ENCODE results near the gene DUSP14. TPM values are rescaled to one million over a fixed set of nuclear protein-coding genes. Genes with fewer than 3 reads are reported as not detected.

Gene DUSP14
- total and polyA plus RNA-seq, 2 of the 8 experiments (the other 6 are each of a cell fraction or from before 2014, with no cell fraction given): 22.1 to 37.9 TPM

GRCh38 chr17:37507111-37507510, 17.4 kb downstream of the DUSP14 start:
- Histone ChIP-seq H3K9me3 (ENCODE audit: insufficient read depth in 2 of 2, low read depth in 1 of 2, low read length in 1 of 2) (no peaks in the 10 kb centered on the region), H3K9ac (replicated peaks in 1 of 4; ENCODE audit: extremely low read depth in 1 of 4, low read depth in 3 of 4, low read length in 3 of 4) (no peak overlapping the region), H3K4ac (replicated peaks; ENCODE audit: insufficient read length, low read depth, low read length) (no peak overlapping the region), H3K27ac (ENCODE audit: low read depth, low read length) (no peak overlapping the region), H2BK20ac (ENCODE audit: low read length) (no peak overlapping the region), H3K4me3 (ENCODE audit: extremely low read depth in 1 of 4, insufficient read depth in 2 of 4, low read depth in 3 of 4, low read length in 4 of 4) (no peak overlapping the region), H3K23ac (ENCODE audit: insufficient read length) (no peak overlapping the region), H3K79me1 (ENCODE audit: low read depth, low read length) (peaks cover 12% of the 10 kb centered on the region), H3K23me2 (ENCODE audit: low read depth, low read length) (no peaks in the 10 kb centered on the region), H3K18ac (ENCODE audit: extremely low read depth, low read length) (no peak overlapping the region), H4K20me1 (replicated peaks in 1 of 2; ENCODE audit: control insufficient read depth in 1 of 2, insufficient read depth in 2 of 2, low read length in 2 of 2) (peaks cover 4 to 8% of the 10 kb centered on the region in 2 experiments), H4K91ac (replicated peaks; ENCODE audit: insufficient read length, low read length) (no peak overlapping the region), H2BK5ac (ENCODE audit: low read depth, low read length) (no peak overlapping the region), H4K5ac (ENCODE audit: insufficient read length, low read depth, low read length) (no peak overlapping the region), H3K79me2 (ENCODE audit: control insufficient read depth in 1 of 2, insufficient read depth in 2 of 2, low read length in 2 of 2) (peaks cover 0 to 30% of the 10 kb centered on the region in 2 experiments; a peak in 3 of 4 replicates), H2BK12ac (ENCODE audit: low read depth, low read length) (no peak overlapping the region), H2AFZ (ENCODE audit: low read length) (no peak overlapping the region), H3K27me3 (replicated peaks in 1 of 4; ENCODE audit: control insufficient read depth in 3 of 4, extremely low read depth in 1 of 4, insufficient read depth in 3 of 4, low read length in 3 of 4) (no peaks in the 10 kb centered on the region), H3K4me1 (replicated peaks in 1 of 4; ENCODE audit: control insufficient read depth in 3 of 4, insufficient read depth in 4 of 4, low read length in 3 of 4) (peaks cover 0 to 3% (median 0%) of the 10 kb centered on the region in 4 experiments; a peak in 3 of 7 replicates), H2BK15ac (ENCODE audit: low read length) (no peak overlapping the region), H2BK120ac (replicated peaks; ENCODE audit: low read depth, low read length) (no peak overlapping the region), H4K8ac (ENCODE audit: extremely low read depth, insufficient read depth, low read length) (peak overlapping the region; percentile 41; the same call in 1 of the 2 replicates), H3K56ac (replicated peaks; ENCODE audit: insufficient read length, low read depth, low read length) (no peak overlapping the region), H2AK5ac (ENCODE audit: low read depth, low read length) (no peak overlapping the region), H3K36me3 (ENCODE audit: control insufficient read depth in 2 of 4, insufficient read depth in 4 of 4, low read length in 3 of 4) (peaks cover 0 to 3% (median under 1%) of the 10 kb centered on the region in 4 experiments; a peak in 3 of 8 replicates), H3K14ac (ENCODE audit: insufficient read length) (no peak overlapping the region), H3K4me2 (ENCODE audit: insufficient read depth in 1 of 2, low read depth in 2 of 2, low read length in 2 of 2) (no peak overlapping the region)
- CTCF ChIA-PET (ENCODE audit: partially characterized antibody): interaction anchor here (0.6 to 4.2 kb wide), 15 partner anchors 8 to 241 kb away, joined by 3 to 27 read pairs (median 4); no protein-coding TSS in a partner anchor
- FAIRE-seq (no peak), DNase-seq (ENCODE audit: low read depth in 1 of 2, low spot score in 2 of 2) (no peak)
- POLR2A ChIA-PET (ENCODE audit: partially characterized antibody): interaction anchor here (1.0 kb wide), 1 partner anchor 16 kb away, joined by 3 read pairs; no protein-coding TSS in a partner anchor
- 93% methylated on average over 9 of the region's 9 CpGs; no CpG with 5 or more reads in 1 of the 2 experiments for WGBS, 2 experiments (ENCODE audit: extremely low coverage in 1 of 2, insufficient coverage in 1 of 2, insufficient read length in 1 of 2, insufficient replicate concordance in 2 of 2, low coverage in 1 of 2, low lambda C conversion rate in 2 of 2, missing lambda C conversion rate in 1 of 2)
- no peak for TF ChIP-seq CBX5 (IDR thresholded peaks at IDR 0.05; ENCODE audit: low read depth, low read length)
- no peak for TF ChIP-seq YY1 (IDR thresholded peaks at IDR 0.05; ENCODE audit: low read depth, low read length)
- no peak for TF ChIP-seq BRCA1 (IDR thresholded peaks at IDR 0.05; ENCODE audit: low read depth, low read length)
- TF ChIP-seq CHD2 (IDR thresholded peaks at IDR 0.05; ENCODE audit: low read length): no peak
- no peak for TF ChIP-seq ASH2L (IDR thresholded peaks at IDR 0.05; ENCODE audit: low read length)
- no peak for TF ChIP-seq NRF1 (IDR thresholded peaks at IDR 0.05; ENCODE audit: low read depth, low read length)
- no peak for TF ChIP-seq BACH1 (IDR thresholded peaks at IDR 0.05; ENCODE audit: low read length)
- TF ChIP-seq MAX (IDR thresholded peaks at IDR 0.05): no peak
- TF ChIP-seq FOSL1 (IDR thresholded peaks at IDR 0.05; ENCODE audit: insufficient read depth, low read depth, low read length): no peak
- no peak for TF ChIP-seq GABPA (IDR thresholded peaks at IDR 0.05; ENCODE audit: borderline replicate concordance, insufficient read depth, low read length)
- TF ChIP-seq SIX5 (IDR thresholded peaks at IDR 0.05; ENCODE audit: low read depth, low read length): no peak
- no peak for TF ChIP-seq JUN (IDR thresholded peaks at IDR 0.05; ENCODE audit: low read depth, low read length)
- TF ChIP-seq, protein P1, sequence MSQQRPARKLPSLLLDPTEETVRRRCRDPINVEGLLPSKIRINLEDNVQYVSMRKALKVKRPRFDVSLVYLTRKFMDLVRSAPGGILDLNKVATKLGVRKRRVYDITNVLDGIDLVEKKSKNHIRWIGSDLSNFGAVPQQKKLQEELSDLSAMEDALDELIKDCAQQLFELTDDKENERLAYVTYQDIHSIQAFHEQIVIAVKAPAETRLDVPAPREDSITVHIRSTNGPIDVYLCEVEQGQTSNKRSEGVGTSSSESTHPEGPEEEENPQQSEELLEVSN (IDR thresholded peaks at IDR 0.05): no peak
- TF ChIP-seq EZH2 (IDR thresholded peaks at IDR 0.05; ENCODE audit: low read depth, low read length, severe bottlenecking): no peak
